GM18526 (cell line): ENCODE results near the gene ANKIB1.

Experiments
- POLR2A ChIP-seq: IDR thresholded peaks from 3 replicates; pipeline ENCODE4 v1.6.1; 2011; ENCODE audit not compliant: insufficient read length; ENCODE audit errors: extremely low read depth

Gene ANKIB1

GRCh38 chr7:92255308-92255707, 9.5 kb downstream of the ANKIB1 start:
- TF ChIP-seq POLR2A = no peak

GRCh38 chr7:92259062-92259461, 13.3 kb downstream of the ANKIB1 start:
- TF ChIP-seq POLR2A = no peak

GRCh38 chr7:92259610-92260247, 14.0 kb downstream of the ANKIB1 start:
- TF ChIP-seq POLR2A = no peak

DNA sequence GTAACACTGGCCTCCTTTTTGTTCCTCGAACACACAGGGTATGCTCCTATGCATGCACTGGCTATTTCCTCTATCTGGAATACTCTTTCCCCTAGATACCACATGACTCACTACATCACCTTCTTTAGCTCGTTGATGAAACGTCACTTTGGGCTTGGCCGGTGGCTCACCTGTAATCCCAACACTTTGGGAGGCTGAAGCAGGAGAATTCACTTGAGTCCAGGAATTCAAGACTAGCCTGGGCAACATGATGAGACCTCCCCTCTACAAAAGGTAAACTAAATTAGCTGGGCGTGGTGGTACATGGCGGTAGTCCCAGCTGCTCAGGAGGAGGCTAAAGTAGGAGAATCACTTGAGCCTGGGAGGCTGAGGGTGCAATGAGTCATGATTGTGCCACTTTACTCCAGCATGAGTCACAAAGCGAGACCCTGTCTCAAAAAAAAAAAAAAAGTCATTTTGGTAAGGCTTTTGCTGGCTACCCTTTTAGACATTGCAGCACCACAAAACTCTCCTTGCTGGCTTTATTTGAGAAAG, 14.5 kb downstream of the ANKIB1 start:
- no peak for TF ChIP-seq POLR2A

- no peak for TF ChIP-seq POLR2A
Measured at GRCh38 chr7:92266415-92267241, 20.9 kb downstream of the ANKIB1 start.

DNA sequence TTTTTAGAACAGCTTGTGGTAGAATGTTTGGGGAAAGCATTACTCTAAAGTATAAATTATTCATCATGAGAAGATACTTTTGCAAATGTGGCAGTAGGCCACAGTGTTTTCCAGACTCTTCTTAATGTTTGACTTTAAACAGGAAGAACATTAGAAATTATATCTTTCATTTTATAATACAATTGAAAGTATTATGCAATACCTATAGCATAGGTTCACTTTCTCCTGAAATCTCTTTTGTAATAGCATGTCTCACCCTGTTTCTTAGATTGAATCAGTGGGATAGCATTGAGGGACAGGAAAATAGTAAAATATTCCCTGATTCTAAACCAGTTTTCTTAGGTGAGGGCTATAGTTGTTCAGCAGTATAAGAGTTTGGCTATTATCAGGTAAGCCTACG, 23.1 kb downstream of the ANKIB1 start:
- TF ChIP-seq POLR2A = no peak

- no peak for TF ChIP-seq POLR2A
Measured at GRCh38 chr7:92275327-92275726, 29.6 kb downstream of the ANKIB1 start.

GRCh38 chr7:92276460-92276864, 30.7 kb downstream of the ANKIB1 start:
- no peak for TF ChIP-seq POLR2A

GRCh38 chr7:92279396-92280031, 33.7 kb downstream of the ANKIB1 start:
- no peak for TF ChIP-seq POLR2A

GRCh38 chr7:92281031-92281430, 35.3 kb downstream of the ANKIB1 start:
- TF ChIP-seq POLR2A = no peak

DNA sequence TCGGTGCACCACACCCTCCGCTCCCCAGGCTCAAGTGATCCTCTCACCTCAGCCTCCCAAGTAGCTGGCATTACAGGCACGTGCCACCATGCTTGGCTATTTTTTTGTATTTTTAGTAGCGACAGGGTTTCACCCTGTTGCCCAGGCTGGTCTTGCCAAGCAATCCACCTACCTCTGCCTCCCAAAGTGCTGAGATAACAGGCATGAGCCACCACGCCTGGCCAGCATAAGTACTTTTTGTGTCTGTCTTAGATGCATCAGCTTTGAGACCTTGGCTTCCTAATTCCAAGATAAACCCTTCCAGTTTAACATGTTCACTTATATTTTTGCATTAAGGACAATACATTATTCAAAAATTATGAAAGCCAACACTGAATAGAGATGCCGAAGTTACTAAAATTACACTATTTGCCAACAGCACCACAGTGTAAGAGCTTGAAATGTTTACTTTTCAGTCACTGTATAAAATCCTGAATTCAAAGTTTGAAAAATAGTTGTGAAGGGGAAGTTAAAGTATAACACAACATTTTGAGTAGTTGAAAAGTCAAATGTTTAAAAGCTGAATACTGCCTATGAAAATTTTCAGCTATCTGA, 36.5 kb downstream of the ANKIB1 start:
- no peak for TF ChIP-seq POLR2A

DNA sequence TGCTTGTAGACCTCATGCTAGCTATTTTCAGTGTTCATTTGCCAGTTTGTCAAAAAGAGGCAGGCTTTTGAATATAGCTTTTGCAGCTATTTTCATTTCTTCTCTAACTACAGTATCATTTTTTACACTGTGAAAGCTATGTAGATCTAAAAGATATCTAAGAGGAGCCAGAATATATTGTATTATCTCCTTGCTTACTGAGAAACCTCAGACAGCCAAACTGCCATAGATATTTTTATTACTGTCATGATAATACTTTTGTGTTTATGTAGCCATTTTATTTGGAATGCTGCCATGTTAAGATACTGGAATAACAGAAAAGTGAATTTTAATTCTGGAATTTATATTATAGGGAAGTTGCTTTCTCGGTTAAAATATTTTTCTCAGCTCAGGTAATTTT, 37.2 kb downstream of the ANKIB1 start:
- no peak for TF ChIP-seq POLR2A

- TF ChIP-seq POLR2A = no peak
Measured at GRCh38 chr7:92289321-92289720, 43.5 kb downstream of the ANKIB1 start.

- TF ChIP-seq POLR2A = no peak
Measured at GRCh38 chr7:92292981-92293380, 47.2 kb downstream of the ANKIB1 start.

- TF ChIP-seq POLR2A = no peak
Measured at GRCh38 chr7:92293896-92294590, 48.3 kb downstream of the ANKIB1 start.
